NB4 (cell line): ENCODE results near the gene CFHR1.
"Not testable (repeated sequence)": the region's sequence is repeated elsewhere in the genome, so short reads cannot be mapped to it uniquely, and the experiment has no call there.

Experiments used
- DNase-seq: peaks from one replicate; pipeline ENCODE4 v3.0.0; 2010; ENCODE audit warnings: low read depth
- H3K4me3 ChIP-seq: one replicate; pipeline ENCODE4 v1.5.1; 2011; ENCODE audit warnings: mild to moderate bottlenecking, low read depth, low read length, moderate library complexity
- CTCF ChIP-seq: IDR thresholded peaks from one replicate; pipeline ENCODE4 v1.5.1; 2012; ENCODE audit warnings: low read depth, low read length
- MAX ChIP-seq: IDR thresholded peaks from 2 replicates; pipeline ENCODE4 v1.6.1; 2011; ENCODE audit warnings: low read depth, low read length
- MYC ChIP-seq: IDR thresholded peaks from 2 replicates; pipeline ENCODE4 v1.6.1; 2011; ENCODE audit warnings: low read depth, low read length
- POLR2A ChIP-seq: IDR thresholded peaks from 2 replicates; pipeline ENCODE4 v1.6.1; 2011; ENCODE audit warnings: mild to moderate bottlenecking; ENCODE audit not compliant: insufficient read length; ENCODE audit errors: extremely low read depth

The CFHR1 gene

GRCh38 chr1:196797891-196798290 lies 21.6 kb upstream of the CFHR1 start:
- no peak for DNase-seq
- no peak overlapping the region for H3K4me3 ChIP-seq
- TF ChIP-seq CTCF (no peak), POLR2A (no peak), MAX (no peak), MYC (no peak)

GRCh38 chr1:196801920-196802319 lies 17.6 kb upstream of the CFHR1 start:
- H3K4me3 ChIP-seq, DNase-seq: not testable (repeated sequence)

GRCh38 chr1:196808529-196809235 lies 10.8 kb upstream of the CFHR1 start:
- H3K4me3 ChIP-seq: no peak overlapping the region
- TF ChIP-seq POLR2A (no peak), CTCF (no peak), MAX (no peak), MYC (no peak)
- no peak for DNase-seq

- H3K4me3 ChIP-seq, DNase-seq: not testable (repeated sequence)
Measured at GRCh38 chr1:196817442-196817841, 2.1 kb upstream of the CFHR1 start.

GRCh38 chr1:196827860-196828259 lies 8.3 kb downstream of the CFHR1 start:
- not testable (repeated sequence) for H3K4me3 ChIP-seq
- DNase-seq: peak; percentile 50

- DNase-seq, H3K4me3 ChIP-seq: not testable (repeated sequence)
Measured at GRCh38 chr1:196849613-196850492, 30.3 kb downstream of the CFHR1 start.

GRCh38 chr1:196856053-196856452 lies 36.5 kb downstream of the CFHR1 start:
- TF ChIP-seq MAX (no peak), POLR2A (no peak), CTCF (no peak), MYC (no peak)
- no peak overlapping the region for H3K4me3 ChIP-seq
- DNase-seq: no peak

- no peak for DNase-seq
- H3K4me3 ChIP-seq: no peak overlapping the region
- TF ChIP-seq MYC (no peak), POLR2A (no peak), CTCF (no peak), MAX (no peak)
Measured at GRCh38 chr1:196857188-196857587, 37.7 kb downstream of the CFHR1 start.
